NOMO-1 treated with DMSO at 0.1 percent for 48 hours (cell line): ENCODE results near the gene AMPD3.

Source experiments
- DNase-seq: peaks from one replicate; lab custom pipeline; 2025; ENCODE audit not compliant: unreplicated experiment; lab: John Stamatoyannopoulos, UW

AMPD3 gene

DNA sequence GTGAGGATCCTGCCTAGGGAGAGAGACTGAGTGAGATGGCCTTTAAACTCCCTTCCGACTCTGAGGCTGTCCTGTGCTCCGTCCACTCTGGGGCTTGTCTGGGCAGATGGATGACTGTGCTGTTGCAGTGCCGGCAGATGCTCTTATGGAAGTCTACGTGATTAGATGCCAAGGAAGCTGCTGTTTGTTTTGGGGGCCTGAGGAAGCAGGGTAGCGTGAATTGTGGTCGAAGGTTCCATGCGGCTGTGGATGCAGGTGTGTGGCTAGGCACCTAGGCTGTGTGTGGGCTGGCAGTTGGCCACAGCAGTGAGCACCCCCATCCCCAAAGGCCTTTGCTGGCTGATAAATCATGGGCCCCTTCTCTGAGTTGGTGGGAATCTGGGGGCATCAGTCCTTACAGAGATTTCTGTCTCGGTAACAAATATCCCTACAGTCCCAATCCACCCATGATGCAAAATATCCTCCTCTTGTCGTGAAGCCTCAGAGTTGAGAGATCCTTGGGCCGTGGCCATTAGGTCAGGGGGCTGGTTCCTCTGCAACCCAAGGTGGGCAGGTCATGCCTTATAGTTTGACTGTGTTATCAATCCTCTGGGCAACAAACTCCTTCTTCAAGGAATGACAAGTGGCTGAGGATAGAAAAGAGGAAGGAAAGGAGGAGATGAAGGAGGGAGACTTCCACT, 31.2 kb downstream of the AMPD3 start:
- no peak for DNase-seq

GRCh38 chr11:10487002-10487647, 32.1 kb downstream of the AMPD3 start:
- no peak for DNase-seq

GRCh38 chr11:10488121-10488933, 33.3 kb downstream of the AMPD3 start:
- no peak for DNase-seq

DNA sequence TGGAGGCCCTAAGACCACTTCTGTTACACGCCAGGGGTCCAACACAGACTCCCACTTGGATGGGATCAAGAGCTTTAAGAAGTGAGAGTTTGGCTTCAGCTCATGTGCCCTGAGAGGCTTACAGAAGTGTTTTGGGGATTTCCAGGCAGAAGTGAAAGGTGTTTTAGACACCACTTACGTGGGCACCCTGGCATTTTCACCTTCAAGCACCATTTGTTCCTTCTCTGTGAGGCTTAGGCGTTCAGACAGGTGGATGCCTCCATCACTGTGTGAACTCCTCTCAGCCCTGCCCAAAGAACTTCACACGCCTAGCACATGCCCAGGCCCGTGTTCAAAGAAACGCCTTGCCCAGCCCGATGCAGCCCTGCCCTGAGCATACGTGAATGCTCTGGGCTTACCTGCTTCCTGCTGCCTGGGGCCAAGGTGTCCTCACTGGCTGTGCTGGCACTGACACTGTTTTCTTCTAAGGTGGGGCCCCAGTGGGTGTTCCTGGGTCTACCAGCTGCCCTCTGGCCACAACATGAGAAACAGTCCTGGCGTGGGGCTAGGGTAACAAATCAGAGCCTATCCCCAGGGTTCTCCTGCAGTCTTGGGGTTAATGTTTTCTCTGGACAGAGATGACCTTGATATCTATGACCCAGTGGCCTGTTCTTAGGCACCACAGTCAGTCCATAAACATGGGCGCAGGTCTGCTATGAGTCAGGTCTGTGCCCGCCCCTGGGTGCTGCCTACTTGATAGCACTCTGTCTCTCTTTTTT, 34.0 kb downstream of the AMPD3 start:
- DNase-seq = no peak

DNA sequence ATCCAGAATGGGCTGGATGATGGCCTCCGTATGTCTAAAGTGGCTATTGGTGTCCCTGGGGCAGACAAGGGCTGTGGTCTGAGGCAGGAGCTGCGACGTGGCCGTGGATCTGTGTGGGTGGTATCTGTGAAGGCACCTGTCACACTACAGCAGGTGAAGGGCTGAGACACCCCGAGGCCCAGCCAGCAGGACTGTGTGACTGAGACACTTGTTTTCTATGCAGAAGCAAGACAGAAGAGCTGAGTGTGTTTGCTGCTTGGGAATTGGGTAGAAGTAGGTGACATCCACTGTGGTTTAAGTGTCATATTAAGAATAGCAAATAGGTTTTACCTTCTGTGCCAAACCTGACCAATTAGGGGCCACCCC, 35.0 kb downstream of the AMPD3 start:
- no peak for DNase-seq

GRCh38 chr11:10490398-10491241, 35.6 kb downstream of the AMPD3 start:
- DNase-seq = no peak

- DNase-seq = no peak
Observed at GRCh38 chr11:10492084-10492483, 37.0 kb downstream of the AMPD3 start.

GRCh38 chr11:10493041-10493663, 38.1 kb downstream of the AMPD3 start:
- DNase-seq = no peak

DNA sequence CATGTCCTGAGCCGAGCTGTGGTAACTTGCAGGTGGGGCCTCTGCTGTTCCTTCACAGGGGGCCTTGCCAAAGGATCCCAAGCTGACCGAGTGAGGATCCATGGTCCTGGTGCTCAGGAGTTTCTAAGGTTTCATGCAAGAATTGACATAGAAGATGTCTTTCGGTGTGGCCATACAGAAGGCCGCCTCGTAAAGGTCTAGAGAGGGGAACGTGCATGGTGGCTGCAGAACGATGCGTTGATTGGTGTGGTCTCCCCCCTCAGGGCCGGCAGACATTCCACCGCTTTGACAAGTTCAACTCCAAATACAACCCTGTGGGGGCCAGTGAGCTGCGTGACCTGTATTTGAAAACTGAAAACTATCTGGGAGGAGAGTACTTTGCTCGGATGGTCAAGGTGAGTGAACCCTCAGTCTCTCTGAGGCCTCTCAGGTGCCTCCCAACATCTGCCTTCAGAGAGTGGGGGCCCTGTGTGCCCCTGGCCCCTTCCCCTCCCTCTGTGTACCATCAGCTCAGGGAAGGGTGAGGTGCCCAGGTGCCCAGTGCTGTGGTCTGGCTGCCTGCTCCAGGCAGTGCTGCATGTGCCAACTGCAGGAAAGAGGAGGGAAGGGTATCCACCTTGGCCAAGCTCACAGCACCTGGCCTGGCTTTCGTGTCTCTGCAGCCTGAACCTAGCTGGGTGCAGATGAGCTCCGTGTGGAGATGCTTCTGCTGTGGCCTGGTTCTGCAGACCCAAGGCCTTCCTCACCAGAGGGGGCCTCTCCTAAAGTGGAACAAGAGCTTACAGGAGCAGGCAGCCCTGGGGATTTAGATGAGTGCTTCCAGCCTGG, 39.8 kb downstream of the AMPD3 start:
- DNase-seq = no peak

- no peak for DNase-seq
Observed at GRCh38 chr11:10495464-10495786, 40.4 kb downstream of the AMPD3 start.

GRCh38 chr11:10496296-10496936, 41.4 kb downstream of the AMPD3 start:
- DNase-seq = no peak

DNA sequence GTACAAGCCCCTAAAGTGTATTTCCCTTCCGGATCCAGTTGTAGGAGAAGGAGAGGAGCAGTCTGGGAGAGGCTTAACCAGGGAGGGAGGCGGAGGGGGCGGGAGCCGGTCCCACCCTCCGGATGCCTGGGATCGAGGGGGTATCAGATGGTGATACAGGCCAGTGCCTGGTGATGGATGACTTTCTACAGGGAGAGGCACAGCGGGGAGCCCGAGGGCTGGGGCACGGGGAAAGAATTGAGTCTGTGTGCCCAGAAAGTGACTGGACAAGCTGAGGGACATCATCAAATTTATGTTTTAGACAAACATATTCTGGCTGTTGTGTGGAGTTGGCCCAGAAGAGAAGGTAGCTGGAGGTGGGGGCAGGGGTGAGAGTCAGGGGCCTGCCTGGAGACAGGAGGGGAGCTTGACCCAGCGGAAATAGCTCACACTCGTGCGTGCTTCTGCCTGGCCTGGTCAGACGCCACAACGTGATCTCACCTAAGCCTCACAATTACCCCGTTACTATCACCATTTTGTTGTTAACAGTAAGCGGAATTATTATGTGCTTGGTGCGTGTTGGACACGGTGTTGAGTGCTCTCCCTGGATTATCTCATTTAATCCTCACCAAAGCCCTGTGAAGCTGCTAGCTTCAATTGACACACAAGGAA, 42.4 kb downstream of the AMPD3 start:
- no peak for DNase-seq

DNA sequence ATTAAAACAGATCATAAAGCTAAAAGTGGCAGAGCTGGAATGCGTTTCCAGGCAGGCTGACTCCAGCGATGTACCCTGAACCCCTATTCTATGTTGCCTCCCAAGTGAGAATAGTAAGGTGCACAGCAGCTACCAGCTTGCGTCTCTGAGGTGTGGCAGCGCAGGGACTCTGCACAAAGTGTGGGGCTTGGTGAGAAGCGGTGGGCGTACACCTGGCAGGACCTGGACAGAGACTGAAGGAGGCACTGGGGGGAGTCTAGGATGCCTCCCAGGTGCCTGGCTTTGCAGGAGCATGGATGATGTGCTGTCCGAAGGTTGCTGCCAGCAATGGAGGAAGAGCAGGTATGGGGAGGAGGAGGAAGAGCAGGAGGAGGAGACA, 42.9 kb downstream of the AMPD3 start:
- DNase-seq = no peak

GRCh38 chr11:10498426-10499250, 43.6 kb downstream of the AMPD3 start:
- no peak for DNase-seq

- DNase-seq = peak; percentile 32
Observed at GRCh38 chr11:10499452-10499851, 44.4 kb downstream of the AMPD3 start.

DNA sequence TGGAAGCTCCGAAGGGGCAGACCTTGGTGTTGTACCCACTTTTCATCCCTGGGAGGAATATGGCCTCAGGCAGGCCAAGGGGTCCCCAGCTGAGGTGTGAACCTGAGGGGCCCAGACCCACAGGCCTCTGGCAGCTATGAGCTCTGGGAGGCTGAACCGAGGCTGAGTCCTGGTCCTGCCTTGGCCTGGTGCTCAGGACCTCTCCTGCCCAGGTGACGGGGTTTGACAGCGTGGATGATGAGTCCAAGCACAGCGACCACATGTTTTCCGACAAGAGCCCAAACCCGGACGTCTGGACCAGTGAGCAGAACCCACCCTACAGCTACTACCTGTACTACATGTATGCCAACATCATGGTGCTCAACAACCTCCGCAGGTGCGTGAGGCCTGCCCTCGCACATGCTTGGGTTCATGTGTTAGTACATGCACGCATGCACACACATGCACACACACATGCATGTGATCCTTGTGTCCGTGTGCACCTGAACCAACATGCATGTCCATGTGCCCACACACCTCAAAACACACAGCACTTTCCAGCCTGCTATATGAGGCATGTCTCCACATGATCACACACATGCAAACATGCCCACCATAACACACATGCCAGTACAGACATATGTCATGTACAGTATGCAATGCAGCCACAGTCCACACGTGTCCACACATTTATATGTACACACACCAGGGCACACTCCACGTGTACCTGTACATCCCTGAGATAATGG, 45.0 kb downstream of the AMPD3 start:
- no peak for DNase-seq
